GM21576 (cell line): Measurements from ENCODE around the gene DNMBP.
"Not testable (repeated sequence)": the region's sequence is repeated elsewhere in the genome, so short reads cannot be mapped to it uniquely, and the experiment has no call there.

Source experiments
- ATAC-seq: cut with Tn5 transposase; IDR thresholded peaks from one replicate; pipeline ENCODE4 v1.9.1; 2021; ENCODE audit warnings: mild to moderate bottlenecking, moderate library complexity; ENCODE audit not compliant: unreplicated experiment

Gene DNMBP

DNA sequence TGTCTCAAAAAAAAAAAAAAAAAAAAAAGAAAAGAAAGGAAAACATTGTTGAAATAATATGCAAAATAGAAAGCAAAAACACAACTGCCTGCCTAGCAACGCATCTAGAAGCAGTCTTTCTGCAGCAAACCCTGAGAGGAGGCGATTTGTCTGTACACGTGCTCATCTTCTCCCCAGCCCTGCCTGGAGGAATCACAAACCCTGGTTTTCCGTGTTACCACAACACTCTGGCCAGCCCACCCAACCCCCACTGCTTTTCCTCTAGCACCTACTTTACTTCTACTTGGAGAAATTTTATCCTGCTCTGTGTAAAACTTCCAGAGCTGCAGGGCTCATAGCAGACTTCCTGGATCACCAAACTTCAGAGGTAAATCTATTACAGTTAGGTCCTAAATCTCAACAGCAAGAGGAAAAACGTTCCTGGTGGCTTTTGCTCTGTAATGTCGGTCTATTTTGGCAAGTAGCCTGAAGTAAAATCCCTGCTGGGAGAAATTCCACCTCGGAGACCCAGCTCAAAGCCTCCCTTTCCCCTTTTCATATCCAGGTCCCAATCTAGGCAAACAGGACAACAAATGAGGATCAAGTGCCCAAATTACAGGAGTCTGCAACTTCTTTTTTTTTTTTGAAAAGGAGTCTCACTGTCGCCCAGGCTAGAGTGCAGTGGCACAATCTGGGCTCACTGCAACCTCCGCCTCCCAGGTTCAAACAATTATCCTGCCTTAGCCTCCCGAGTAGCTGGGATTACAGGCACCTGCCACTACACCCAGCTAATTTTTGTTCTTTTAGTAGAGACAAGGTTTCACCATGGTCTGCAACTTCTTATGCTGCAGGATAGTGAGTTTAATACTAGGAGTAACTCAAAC is 91.6 kb downstream of the DNMBP start:
- ATAC-seq = no peak

DNA sequence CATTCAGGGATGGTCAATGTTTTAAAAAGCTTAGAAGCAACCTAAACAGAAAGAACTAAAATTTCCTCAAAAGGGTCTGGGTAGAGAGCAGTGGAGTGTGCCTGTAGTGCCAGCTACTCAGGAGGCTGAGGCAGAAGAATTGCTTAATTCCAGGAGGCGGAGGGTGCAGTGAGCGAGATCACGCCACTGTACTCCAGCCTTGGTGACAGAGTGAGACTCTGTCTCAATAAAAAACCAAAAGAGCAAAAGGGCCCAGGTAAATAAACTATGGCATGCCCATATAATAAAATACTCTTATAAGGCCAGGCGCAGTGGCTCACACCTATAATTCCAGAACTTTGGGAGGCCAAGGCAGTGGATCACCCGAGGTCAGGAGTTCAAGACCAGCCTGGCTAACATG is 93.0 kb downstream of the DNMBP start:
- ATAC-seq = no peak

DNA sequence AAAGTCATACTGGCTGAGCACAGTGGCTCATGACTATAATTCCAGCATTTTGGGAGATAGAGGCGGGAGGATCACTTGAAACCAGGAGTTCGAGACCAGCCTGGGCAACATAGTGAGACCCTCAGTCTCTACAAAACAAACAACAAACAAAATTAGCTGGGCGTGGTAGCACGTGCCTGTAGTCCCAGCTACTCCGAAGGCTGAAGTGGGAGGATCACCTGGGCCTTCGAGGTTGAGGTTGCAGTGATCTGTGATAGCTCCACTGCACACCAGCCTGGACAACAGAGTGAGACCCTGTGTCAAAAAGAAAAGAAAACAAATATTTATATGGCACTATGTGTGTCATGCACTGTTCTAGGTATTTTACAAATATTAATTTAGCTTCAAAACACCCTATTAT is 94.3 kb downstream of the DNMBP start:
- ATAC-seq = no peak

DNA sequence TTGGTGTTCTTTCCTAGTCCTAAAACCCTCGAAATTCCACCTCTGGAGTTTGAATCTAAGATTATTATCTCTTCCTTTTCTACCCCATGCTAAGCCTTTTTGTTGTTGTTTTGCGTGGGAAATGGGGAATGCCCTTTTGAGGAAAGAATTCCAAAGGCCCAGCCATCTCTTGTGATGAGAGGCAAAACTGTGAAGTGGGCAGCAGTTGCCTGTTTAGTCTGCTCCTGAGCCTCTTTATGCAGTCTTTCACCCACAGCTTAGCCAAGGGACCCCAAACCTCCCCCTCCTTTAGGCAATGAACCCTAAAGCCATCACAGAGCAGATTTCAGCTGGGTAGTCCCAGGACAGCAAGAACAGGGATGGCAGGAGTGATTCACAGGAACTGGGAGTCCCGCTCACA is 95.5 kb downstream of the DNMBP start:
- no peak for ATAC-seq

DNA sequence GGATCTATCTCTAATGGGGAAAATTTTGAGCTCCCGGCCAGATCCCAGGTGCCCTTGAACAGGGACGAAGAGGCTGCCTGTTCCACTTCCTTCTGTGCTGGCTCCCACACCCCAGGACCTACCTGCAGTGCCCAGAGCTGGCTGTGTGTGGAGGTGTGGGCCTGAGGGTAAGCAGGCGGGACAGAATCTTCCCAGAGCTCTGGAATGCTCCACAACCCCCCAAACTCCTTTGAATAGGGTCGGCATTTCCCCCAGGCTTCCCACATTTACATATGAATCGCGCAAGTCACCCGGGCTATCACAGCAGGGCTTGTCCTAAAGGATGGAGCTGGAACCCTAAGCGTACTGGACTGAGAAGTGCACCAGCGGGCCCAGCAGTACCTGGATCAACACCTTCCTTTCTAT is 95.9 kb downstream of the DNMBP start:
- ATAC-seq = no peak

DNA sequence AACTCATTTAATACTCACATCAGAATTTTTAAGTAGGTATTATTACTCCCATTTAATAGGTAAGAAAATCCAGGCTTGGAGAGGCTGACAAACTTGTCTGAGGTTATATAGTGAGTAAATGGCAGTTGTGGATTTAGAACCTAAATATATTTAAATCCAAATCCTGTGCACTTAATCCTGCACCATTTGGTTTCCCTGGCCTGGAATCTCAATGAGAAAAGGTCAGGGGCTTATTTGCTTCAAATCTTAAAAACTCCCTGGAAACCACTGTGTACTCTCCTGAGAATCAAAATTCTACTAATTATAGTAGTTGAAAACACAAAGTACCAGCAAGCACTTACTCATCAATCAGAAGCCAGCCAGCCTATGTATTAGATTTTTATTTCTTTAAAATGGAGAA is 97.7 kb downstream of the DNMBP start:
- no peak for ATAC-seq

DNA sequence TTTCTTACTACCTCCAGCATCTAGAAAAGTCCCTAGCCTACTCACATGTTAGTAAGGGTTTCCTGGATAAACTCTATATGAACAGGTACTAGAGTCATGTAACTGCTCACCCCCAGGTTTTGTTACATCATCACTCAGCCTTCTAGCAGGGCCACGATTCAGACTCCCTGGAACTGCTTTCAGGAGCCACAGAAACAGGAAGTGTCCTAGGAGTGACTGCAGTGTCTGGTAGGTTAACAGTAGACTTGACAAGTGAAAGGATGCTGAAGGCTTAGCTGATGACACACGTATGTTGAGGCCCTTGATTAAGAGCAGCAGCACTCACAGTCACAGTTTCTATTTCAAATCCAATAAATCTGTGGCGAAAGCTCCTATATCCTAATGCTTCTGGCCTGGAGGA is 101.2 kb downstream of the DNMBP start:
- ATAC-seq = no peak

DNA sequence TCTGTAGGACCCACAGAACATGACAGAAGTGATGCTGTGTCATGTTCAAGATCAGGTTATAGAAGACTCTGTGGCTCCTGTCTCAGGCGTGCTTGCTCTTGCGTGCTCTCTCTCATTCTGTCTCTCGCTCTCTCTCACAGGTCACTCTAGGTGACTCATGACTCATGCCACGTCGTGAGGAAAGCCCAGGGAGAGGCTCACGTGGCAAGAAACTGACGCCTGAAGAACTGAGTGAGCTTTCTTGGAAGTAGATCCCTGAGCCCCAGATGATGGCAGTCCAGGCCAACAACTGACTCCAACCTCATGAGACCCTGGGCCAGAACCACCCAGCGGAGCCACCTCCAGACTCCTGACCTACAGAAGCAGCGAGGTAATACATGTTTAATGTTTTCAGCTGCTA is 103.3 kb downstream of the DNMBP start:
- no peak for ATAC-seq

DNA sequence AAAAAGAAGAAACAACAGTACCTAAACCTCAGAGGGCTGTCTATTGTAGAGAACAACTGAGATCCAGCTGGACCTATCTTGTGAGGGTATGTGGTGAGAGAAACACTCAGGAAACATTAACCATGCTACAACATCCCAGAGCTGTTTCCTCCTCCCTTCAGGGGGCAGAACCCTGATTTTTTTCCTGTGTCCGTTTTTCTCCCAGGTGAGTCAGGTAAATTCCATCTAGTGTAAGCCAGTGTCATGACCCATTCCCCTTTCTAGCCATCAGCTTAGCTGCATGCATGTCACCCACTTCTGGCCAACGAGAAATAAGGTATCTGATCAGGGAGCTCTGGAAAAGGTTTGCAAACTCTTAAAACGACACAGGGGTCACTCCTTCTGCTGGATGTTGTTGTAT is 103.8 kb downstream of the DNMBP start:
- ATAC-seq = no peak

DNA sequence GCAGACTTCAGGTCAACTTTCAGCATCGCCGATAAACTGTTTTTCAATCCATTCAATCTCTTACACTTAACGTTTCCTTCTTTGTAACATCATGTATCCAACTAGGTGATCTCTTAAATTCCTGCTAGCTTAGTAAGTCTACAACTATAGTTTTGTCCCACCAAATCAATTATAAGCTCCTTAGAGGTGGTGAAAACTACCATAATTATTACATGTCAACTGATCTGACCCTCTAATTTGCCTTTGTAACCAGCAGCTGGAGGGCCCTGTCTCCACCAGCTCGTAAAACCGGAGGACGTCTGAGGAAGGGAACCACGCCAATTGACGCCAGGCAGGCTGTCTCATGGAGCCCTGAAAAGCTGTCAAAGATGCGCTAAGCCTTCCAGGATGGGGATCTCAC is 113.9 kb downstream of the DNMBP start:
- no peak for ATAC-seq

DNA sequence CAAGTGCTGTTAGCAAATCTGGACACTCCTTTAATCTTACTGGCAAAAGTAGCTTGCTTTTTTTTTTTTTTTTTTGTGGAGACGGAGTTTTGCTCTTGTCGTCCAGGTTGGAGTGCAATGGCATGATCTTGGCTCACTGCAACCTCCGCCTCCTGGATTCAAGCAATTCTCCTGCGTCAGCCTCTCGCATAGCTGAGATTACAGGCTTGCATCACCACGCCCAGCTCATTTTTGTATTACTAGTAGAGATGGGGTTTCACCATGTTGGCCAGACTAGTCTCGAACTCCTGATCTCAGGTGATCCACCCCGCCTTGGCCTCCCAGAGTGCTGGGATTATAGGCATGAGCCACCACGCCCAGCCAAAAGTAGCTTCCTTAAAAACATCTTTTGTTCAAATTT is 114.7 kb downstream of the DNMBP start:
- not testable (repeated sequence) for ATAC-seq

DNA sequence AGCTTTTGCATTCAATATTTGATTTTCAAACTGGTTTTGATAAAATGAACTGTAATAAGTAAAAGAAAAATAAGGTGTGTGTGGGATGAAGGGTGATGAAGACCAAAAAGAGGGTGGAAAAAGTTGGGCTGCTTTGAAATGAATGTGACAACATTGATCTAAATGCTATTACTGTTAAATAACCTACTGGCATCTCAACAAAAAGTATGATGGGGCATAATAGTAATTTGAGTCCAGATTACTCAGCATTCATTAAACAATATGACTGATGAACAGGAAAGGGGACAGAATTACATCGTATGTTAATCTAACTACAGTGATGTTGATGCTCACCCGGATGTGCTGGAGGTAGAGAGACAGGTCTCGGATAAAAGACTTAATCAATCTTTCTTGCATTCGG is 115.1 kb downstream of the DNMBP start:
- no peak for ATAC-seq

DNA sequence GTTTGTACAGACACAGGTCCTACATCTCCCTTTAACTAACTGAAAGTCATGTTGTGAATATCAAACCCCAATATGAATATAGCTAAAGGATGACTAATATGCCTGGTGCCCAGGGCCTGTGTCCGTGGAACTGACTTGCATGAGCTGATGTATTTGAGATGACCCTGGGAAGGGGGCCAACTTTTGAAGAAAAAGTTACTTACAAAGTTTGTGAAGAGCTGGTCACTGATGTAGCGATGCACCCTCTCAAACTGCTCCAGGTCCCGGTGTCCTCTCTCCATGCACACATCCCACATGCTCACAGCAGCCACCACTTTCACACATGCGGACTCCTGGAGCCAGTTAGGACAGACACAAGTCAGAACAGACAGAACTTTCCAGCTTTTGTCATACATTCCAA is 121.1 kb downstream of the DNMBP start:
- ATAC-seq = no peak

DNA sequence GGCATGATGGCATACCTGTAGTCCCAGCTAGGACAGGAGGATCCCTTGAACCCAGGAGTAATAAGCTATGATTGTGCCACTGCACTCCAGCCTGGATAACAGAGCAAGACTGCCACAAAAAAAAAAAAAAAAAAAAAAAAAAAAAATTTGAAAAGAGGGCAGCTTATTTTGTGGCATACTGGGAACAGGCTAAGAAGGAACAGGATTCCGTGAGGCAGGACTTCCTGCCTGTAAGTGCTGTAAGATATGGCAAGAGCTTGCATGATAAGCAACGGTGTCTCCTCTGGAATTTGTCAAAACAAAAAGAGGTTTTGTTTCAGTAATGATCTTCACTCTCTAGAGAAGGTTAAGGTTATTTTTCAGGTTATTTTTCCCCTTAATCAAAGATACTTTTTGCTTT is 126.2 kb downstream of the DNMBP start:
- ATAC-seq = no peak

DNA sequence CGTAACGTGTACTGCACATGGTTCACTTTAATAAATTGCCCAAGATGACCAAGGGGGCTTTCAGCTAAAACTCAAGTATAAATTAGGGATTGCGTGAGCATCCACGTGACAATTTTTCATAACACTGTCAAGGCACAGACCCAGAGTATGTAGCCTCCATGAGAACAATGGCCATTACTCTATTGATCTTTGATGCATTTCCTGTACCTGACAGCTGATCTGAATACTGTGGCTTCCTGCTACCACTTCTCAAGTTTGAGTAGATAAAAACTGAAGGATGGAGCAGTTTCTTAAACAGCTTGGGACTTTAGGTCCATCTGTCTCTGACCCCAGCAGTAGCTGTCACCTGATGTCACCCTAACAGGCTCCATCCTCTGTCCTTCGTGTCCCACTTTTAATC is 128.4 kb downstream of the DNMBP start:
- no peak for ATAC-seq

DNA sequence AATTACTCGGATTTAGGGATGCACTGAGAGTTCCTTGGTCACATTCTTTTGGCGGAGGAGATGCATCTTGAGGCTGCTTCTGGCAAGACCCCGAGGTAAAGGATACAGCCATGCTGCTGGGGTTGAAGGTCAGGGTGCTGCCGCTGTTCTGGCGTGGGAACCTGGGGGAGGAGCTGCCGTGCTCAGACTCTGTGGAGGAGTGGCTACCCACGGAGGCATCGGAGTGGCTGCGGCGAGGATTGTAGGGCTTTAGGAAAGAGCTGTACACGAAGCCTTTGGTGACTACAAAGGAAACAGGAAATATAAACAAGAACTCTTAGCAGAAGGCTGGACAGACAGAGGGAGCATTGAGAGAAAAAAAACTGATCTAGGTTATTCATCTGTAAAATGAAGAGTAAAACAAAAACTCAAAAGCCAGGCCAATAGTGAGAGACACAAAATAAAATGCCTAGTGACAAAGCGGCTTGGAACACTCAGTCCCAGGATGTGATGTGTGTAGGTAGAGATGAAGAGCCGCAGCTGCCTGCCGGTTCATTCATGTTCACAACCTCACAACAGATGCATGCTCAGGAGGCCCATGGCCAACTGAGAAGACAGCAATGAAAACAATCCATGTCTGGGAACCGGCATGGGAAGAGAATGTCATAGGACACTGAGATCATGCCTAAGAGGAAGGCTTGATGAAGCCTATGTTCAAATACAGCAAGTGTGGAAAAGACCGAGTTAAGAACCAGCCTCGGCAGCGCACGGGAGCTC is 129.5 kb downstream of the DNMBP start:
- no peak for ATAC-seq

DNA sequence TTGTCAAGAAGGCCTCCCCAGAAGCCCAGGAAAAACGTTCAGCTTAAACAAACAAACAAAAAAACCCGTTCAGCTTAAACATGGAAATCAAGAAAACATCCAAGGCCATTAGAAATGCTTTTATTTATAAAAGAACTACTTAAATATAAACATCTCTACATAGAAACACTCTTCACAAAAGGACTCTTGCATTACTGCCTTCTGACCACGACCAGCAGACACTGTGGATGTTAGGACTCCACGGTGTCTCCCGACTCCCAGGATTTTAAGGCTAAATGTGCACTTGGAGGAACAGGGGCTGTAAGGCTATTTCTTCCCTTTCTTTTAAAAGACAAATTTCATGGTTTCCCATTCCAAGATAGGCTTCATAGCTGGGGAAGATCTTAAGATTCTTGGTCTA is 134.3 kb downstream of the DNMBP start:
- no peak for ATAC-seq

DNA sequence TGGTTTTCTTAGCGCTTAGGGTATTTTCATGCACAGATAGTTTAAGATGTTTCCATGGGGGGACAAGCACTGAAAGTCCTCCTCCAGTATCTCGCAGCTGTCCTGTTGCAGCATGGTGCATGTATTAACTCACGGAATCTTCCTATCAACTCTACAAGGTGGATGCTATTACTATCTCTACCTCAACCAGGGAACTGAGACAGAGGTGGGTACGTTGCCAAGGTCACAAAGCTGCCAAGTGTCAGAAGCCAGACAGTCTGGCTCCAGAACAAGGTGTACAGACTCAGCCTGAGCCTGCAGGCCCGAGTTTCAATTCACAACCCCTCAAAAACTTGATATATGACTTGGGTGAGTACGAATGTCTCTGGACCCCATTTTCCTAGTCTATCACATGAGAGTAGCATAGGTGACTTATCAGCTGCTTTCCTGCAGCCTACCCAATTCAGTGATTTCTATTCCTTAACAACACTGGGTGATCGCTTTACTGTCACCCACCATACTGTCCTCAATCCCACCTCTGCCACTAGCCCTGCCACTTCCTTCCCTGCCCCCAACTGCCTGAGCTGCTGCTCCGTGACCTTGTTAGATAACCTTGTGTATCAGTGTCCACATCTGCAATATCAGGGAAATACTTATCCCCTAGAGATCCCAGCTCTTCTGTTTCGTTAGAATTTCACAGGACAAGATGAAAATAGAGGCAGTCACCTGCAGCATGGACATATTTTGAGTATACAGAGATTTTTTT is 135.2 kb downstream of the DNMBP start:
- ATAC-seq = no peak

DNA sequence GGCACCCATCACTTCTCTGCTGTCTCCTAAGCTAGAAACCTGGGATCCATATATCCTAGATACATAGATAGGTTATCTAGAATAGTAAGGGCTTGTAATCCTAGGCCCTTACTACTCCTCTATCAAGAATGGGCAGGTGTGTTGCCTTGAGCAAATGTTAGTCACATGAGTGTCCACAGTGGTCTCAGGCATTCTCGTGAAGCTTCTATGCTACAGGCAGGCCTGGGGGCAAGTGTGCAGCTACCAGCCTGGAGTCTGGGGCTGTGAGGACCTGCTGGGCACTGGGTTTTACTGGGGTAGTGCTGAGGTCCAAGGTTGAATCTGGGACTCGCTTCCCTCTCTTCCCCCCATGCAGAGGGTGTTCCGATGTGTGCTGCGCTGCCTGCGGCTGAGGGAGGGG is 135.9 kb downstream of the DNMBP start:
- no peak for ATAC-seq

DNA sequence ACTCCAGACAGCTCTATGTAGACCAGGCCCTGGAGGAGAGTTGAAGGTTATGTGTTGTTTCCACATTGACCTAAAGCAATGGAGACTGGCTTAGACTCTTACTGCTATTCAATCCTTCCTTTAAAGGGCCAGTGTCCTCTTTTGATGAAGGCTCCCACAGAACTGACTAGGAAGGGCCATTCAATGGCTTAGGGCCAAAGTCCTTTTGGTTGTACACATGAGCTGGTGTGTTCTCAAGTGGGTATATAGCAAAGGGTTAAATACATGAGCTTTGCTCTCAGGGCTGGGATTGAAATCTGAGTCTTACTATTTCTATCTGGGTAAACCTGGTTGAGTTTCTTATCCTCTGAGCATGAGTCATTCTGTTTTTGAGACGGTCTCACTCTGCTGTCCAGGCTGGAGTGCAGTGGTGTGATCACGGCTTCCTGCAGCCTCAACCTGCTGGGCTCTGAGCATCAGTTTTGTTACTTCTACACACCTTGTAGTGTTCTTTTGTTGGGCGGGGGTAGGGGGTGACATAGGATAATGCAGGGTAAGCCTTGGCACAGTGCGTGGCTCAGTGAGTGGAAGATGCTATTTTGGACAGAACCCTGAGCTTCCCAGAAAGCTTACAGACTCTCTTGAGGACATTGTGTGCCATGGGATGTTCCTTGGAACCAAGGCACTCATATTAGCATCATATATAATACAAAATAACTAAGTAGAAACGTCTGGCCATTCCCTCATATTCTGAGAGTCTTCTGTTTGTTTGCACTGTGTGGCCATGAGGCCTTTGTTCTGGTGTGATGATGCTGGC is 137.2 kb downstream of the DNMBP start:
- no peak for ATAC-seq
